Stomach (tissue), 9 donors: ENCODE data around the gene ZC3H12C. TPM values are rescaled to one million over a fixed set of nuclear protein-coding genes. Genes with fewer than 3 reads are reported as not detected.

Experiments
- DNase-seq, 2 donors: peaks; one replicate each; pipeline versions ENCODE4 v3.0.0 to v3.0.0-alpha.2; 2013 to 2019
- H3K27ac ChIP-seq, 5 donors: fragments of 200-600 bp in 4 of 5; sonication (generic) in 4 of 5; one replicate each; pipeline ENCODE4 v1.5.1; 2013 to 2019; ENCODE audit warnings: mild to moderate bottlenecking in 1 of 5, moderate library complexity in 1 of 5
- H3K27me3 ChIP-seq, 3 donors: fragments of 200-600 bp; sonication (generic); one replicate each; pipeline ENCODE4 v1.5.1; 2017 to 2019; ENCODE audit warnings: mixed run types in 1 of 3
- H3K36me3 ChIP-seq, 4 donors: fragments of 200-600 bp; sonication (generic); 1 replicate in 3 of 4; 2 replicates in 1 of 4; pipeline ENCODE4 v1.5.1; 2016 to 2019
- H3K4me1 ChIP-seq, 4 donors: fragments of 200-600 bp; sonication (generic); one replicate each; pipeline ENCODE4 v1.5.1; 2016 to 2019
- H3K4me3 ChIP-seq, 4 donors: fragments of 200-600 bp; sonication (generic) in 3 of 4; one replicate each; pipeline ENCODE4 v1.5.1; 2016 to 2019; ENCODE audit warnings: mild to moderate bottlenecking in 1 of 4
- H3K9me3 ChIP-seq, 4 donors: fragments of 200-600 bp; sonication (generic); one replicate each; pipeline ENCODE4 v1.5.1; 2016 to 2019
- CTCF ChIP-seq, 7 experiments: fragments of 450-650 bp in 4 of 7; fragments of 200-600 bp in 3 of 7; sonication (generic) in 3 of 7; IDR thresholded peaks; one replicate each; pipeline ENCODE4 v1.5.1; 2016 to 2019; ENCODE audit warnings: antibody characterized with exemption in 7 of 7, control low read depth in 2 of 7, mild to moderate bottlenecking in 1 of 7
- EP300 ChIP-seq: sonication (generic); formaldehyde crosslinking; IDR thresholded peaks from one replicate; pipeline ENCODE4 v1.6.1; 2017; ENCODE audit warnings: antibody characterized with exemption
- POLR2A ChIP-seq, 4 donors: fragments of 450-650 bp; IDR thresholded peaks; one replicate each; pipeline ENCODE4 v1.6.1; 2016; ENCODE audit warnings: antibody characterized with exemption in 4 of 4, control low read depth in 2 of 4, mild to moderate bottlenecking in 1 of 4, moderate library complexity in 1 of 4
- POLR2AphosphoS5 ChIP-seq, 3 donors: sonication (generic); formaldehyde crosslinking; IDR thresholded peaks; one replicate each; pipeline ENCODE4 v1.6.1; 2016; ENCODE audit warnings: antibody characterized with exemption in 3 of 3
- WGBS, 5 donors: extraction: QIAGEN DNeasy Blood & Tissue Kit in 3 of 5; methylation state at CpG; one replicate each; pipeline versions ENCODE4 v1.1.5 to v1.1.7; 2013 to 2018; 5-methylcytosine and 5-hydroxymethylcytosine counted together
- intact Hi-C: fragments of 100-400 bp; cut with DNase I; formaldehyde crosslinking; loops from one replicate; pipeline ENCODE4 v1.15.1; 2023; ENCODE audit warnings: low total_unique reads
- polyA plus RNA-seq, 3 donors: library from polyadenylated mRNA; stranded (reverse); fragments of 200-250 nt; gene quantifications; one replicate each; pipeline ENCODE4 v1.2.3, GENCODE V29; 2013
- total RNA-seq, 5 donors: library from RNA; depleted of rRNA; stranded (reverse); fragments of >200 nt; gene quantifications; one replicate each; pipeline versions ENCODE4 v1.1.0 to v1.2.3, GENCODE V29; 2014 to 2016
- donor health status: healthy with polysubstance abuse.
- donor health status: Bipolar disorder and iron deficiency.
- donor health status: healthy.

The ZC3H12C gene
- total and polyA plus RNA-seq, 8 donors, result 1.3 to 23.2 (median 8.3) TPM

- H3K36me3 ChIP-seq, result no peaks in the 10 kb centered on the region
- no peaks in the 10 kb centered on the region for H3K27me3 ChIP-seq
- TF ChIP-seq CTCF (IDR thresholded peaks at IDR 0.05), result no peak
- TF ChIP-seq EP300, result no peak
- TF ChIP-seq POLR2A (IDR thresholded peaks at IDR 0.05), result no peak
- TF ChIP-seq POLR2AphosphoS5 (IDR thresholded peaks at IDR 0.05), result no peak
- no peak for DNase-seq
- intact Hi-C loops, result no loop called here
- H3K27ac ChIP-seq, result peak overlapping the region in 4 of 5 donors; percentile 92 to 98 (median 96)
- peak overlapping the region; percentile 66 to 77 (median 71) for H3K4me3 ChIP-seq
- 34 to 48% (median 46%) methylated on average over 9 of the region's 9 CpGs for WGBS, 5 donors
- H3K4me1 ChIP-seq, result peaks cover 0 to 49% (median 31%) of the 10 kb centered on the region in 4 donors
- no peaks in the 10 kb centered on the region for H3K9me3 ChIP-seq
These were observed 1.4 kb downstream of the ZC3H12C start for GRCh38 chr11:110094298-110095285.

- no peak overlapping the region for H3K4me3 ChIP-seq
- no peaks in the 10 kb centered on the region for H3K36me3 ChIP-seq
- 62 to 72% (median 68%) methylated on average over 5 of the region's 5 CpGs for WGBS, 5 donors
- H3K27ac ChIP-seq, result no peak overlapping the region
- intact Hi-C loops, result no loop called here
- DNase-seq, result no peak
- peaks cover 0 to 54% (median 33%) of the 10 kb centered on the region in 4 donors for H3K4me1 ChIP-seq
- no peak for TF ChIP-seq EP300
- TF ChIP-seq POLR2AphosphoS5 (IDR thresholded peaks at IDR 0.05), result no peak
- TF ChIP-seq POLR2A (IDR thresholded peaks at IDR 0.05), result no peak
- TF ChIP-seq CTCF (IDR thresholded peaks at IDR 0.05), result no peak
- H3K9me3 ChIP-seq, result no peaks in the 10 kb centered on the region
- no peaks in the 10 kb centered on the region for H3K27me3 ChIP-seq
These were observed 2.4 kb downstream of the ZC3H12C start for GRCh38 chr11:110095554-110095953.

- no peak overlapping the region for H3K27ac ChIP-seq
- H3K36me3 ChIP-seq, result no peaks in the 10 kb centered on the region
- TF ChIP-seq POLR2AphosphoS5 (IDR thresholded peaks at IDR 0.05), result no peak
- TF ChIP-seq EP300, result no peak
- TF ChIP-seq POLR2A (IDR thresholded peaks at IDR 0.05), result no peak
- TF ChIP-seq CTCF (IDR thresholded peaks at IDR 0.05), result no peak
- no peak for DNase-seq
- peaks cover 0 to 60% (median 36%) of the 10 kb centered on the region in 4 donors for H3K4me1 ChIP-seq
- H3K9me3 ChIP-seq, result no peaks in the 10 kb centered on the region
- intact Hi-C loops, result no loop called here
- WGBS, 5 donors, result 76 to 86% (median 81%) methylated on average over 5 of the region's 5 CpGs
- no peaks in the 10 kb centered on the region for H3K27me3 ChIP-seq
- H3K4me3 ChIP-seq, result no peak overlapping the region
These were observed 3.3 kb downstream of the ZC3H12C start for GRCh38 chr11:110096496-110096895.

- 71 to 76% (median 75%) methylated on average over 5 of the region's 5 CpGs for WGBS, 5 donors
These were observed 4.3 kb downstream of the ZC3H12C start for GRCh38 chr11:110097459-110098012.

More at GRCh38 chr11:110097459-110098012, 4.3 kb downstream of the ZC3H12C start:
- no peaks in the 10 kb centered on the region for H3K9me3 ChIP-seq
- no peak overlapping the region for H3K4me3 ChIP-seq
- no peak overlapping the region for H3K27ac ChIP-seq
- intact Hi-C loops, result no loop called here
- H3K27me3 ChIP-seq, result no peaks in the 10 kb centered on the region
- no peak for DNase-seq
- TF ChIP-seq CTCF (IDR thresholded peaks at IDR 0.05) (no peak), POLR2A (IDR thresholded peaks at IDR 0.05) (no peak), POLR2AphosphoS5 (IDR thresholded peaks at IDR 0.05) (no peak), EP300 (no peak)
- H3K4me1 ChIP-seq, result peaks cover 0 to 50% (median 28%) of the 10 kb centered on the region in 4 donors
- H3K36me3 ChIP-seq, result no peaks in the 10 kb centered on the region
